Peyer's patch (tissue), 4 donors: Measurements from ENCODE around the gene GPR162. TPM values are rescaled to one million over a fixed set of nuclear protein-coding genes. Genes with fewer than 3 reads are reported as not detected.

Experiments
- DNase-seq, 3 donors: peaks; one replicate each; pipeline ENCODE4 v3.0.0-alpha.2; 2017 to 2019
- H3K27ac ChIP-seq, 4 donors: fragments of 200-600 bp; sonication (generic); one replicate each; pipeline ENCODE4 v1.5.1; 2016 to 2019
- H3K27me3 ChIP-seq, 2 donors: fragments of 200-600 bp; sonication (generic); one replicate each; pipeline ENCODE4 v1.5.1; 2019
- H3K36me3 ChIP-seq, 3 donors: fragments of 200-600 bp; sonication (generic); one replicate each; pipeline ENCODE4 v1.5.1; 2016 to 2019
- H3K4me1 ChIP-seq, 4 donors: fragments of 200-600 bp; sonication (generic); one replicate each; pipeline ENCODE4 v1.5.1; 2016 to 2019
- H3K4me3 ChIP-seq, 4 donors: fragments of 200-600 bp; sonication (generic); 1 replicate in 3 of 4; 2 replicates in 1 of 4; pipeline ENCODE4 v1.5.1; 2016 to 2019; ENCODE audit warnings: mild to moderate bottlenecking in 1 of 4
- H3K9me3 ChIP-seq, 4 donors: fragments of 200-600 bp; sonication (generic); one replicate each; pipeline ENCODE4 v1.5.1; 2016 to 2019; ENCODE audit warnings: mild to moderate bottlenecking in 1 of 4
- CTCF ChIP-seq, 6 experiments: fragments of 450-650 bp in 4 of 6; fragments of 200-600 bp in 2 of 6; sonication (generic) in 1 of 6; IDR thresholded peaks; one replicate each; pipeline ENCODE4 v1.5.1; 2017 to 2019; ENCODE audit warnings: antibody characterized with exemption in 6 of 6, mild to moderate bottlenecking in 3 of 6, moderate library complexity in 1 of 6
- POLR2A ChIP-seq, 2 donors: fragments of 450-650 bp; IDR thresholded peaks; one replicate each; pipeline ENCODE4 v1.5.1; 2017; ENCODE audit warnings: antibody characterized with exemption in 2 of 2, mild to moderate bottlenecking in 2 of 2, moderate library complexity in 2 of 2
- total RNA-seq, 4 donors: library from RNA; depleted of rRNA; stranded (reverse); fragments of >200 nt; gene quantifications; one replicate each; pipeline ENCODE4 v1.1.0, GENCODE V29; 2016

Gene GPR162
- total RNA-seq, 4 donors from 2014 or later = 2.5 to 11.6 (median 4.1) TPM; not detected in 1

GRCh38 chr12:6779708-6780432 lies 41.8 kb upstream of the GPR162 start:
- peak overlapping the region in 3 of 4 donors; percentile 30 to 70 (median 70) for H3K27ac ChIP-seq
- peak in 2 of 3 donors; percentile 79 to 83 for DNase-seq
- no peaks in the 10 kb centered on the region for H3K9me3 ChIP-seq
- H3K4me3 ChIP-seq = no peak overlapping the region
- H3K4me1 ChIP-seq = peaks cover 0 to 25% (median 5%) of the 10 kb centered on the region in 4 donors
- H3K36me3 ChIP-seq = no peaks in the 10 kb centered on the region
- no peaks in the 10 kb centered on the region for H3K27me3 ChIP-seq
- TF ChIP-seq CTCF (IDR thresholded peaks at IDR 0.05) = no peak
- TF ChIP-seq POLR2A (IDR thresholded peaks at IDR 0.05) = peak in 1 of 2 donors; percentile 27

GRCh38 chr12:6780573-6780972 lies 41.0 kb upstream of the GPR162 start:
- Histone ChIP-seq H3K27ac (peak overlapping the region in 3 of 4 donors; percentile 30 to 70 (median 70)), H3K27me3 (no peaks in the 10 kb centered on the region), H3K4me1 (peaks cover 0 to 25% (median 5%) of the 10 kb centered on the region in 4 donors), H3K9me3 (no peaks in the 10 kb centered on the region), H3K36me3 (no peaks in the 10 kb centered on the region), H3K4me3 (no peak overlapping the region)
- DNase-seq = no peak
- TF ChIP-seq CTCF (IDR thresholded peaks at IDR 0.05) (no peak), POLR2A (IDR thresholded peaks at IDR 0.05) (no peak)

GRCh38 chr12:6782119-6782518 lies 39.5 kb upstream of the GPR162 start:
- H3K4me3 ChIP-seq = no peak overlapping the region
- TF ChIP-seq CTCF (IDR thresholded peaks at IDR 0.05) (no peak), POLR2A (IDR thresholded peaks at IDR 0.05) (no peak)
- no peaks in the 10 kb centered on the region for H3K36me3 ChIP-seq
- no peaks in the 10 kb centered on the region for H3K9me3 ChIP-seq
- DNase-seq = no peak
- no peaks in the 10 kb centered on the region for H3K27me3 ChIP-seq
- H3K27ac ChIP-seq = no peak overlapping the region
- H3K4me1 ChIP-seq = peaks cover 0 to 25% (median 5%) of the 10 kb centered on the region in 4 donors

- no peaks in the 10 kb centered on the region for H3K36me3 ChIP-seq
- no peak overlapping the region for H3K4me3 ChIP-seq
- TF ChIP-seq CTCF (IDR thresholded peaks at IDR 0.05) (no peak), POLR2A (IDR thresholded peaks at IDR 0.05) (no peak)
- peaks cover 0 to 20% (median 5%) of the 10 kb centered on the region in 4 donors for H3K4me1 ChIP-seq
- DNase-seq = no peak
- H3K9me3 ChIP-seq = no peaks in the 10 kb centered on the region
- H3K27ac ChIP-seq = no peak overlapping the region
- H3K27me3 ChIP-seq = no peaks in the 10 kb centered on the region
Observed at GRCh38 chr12:6782850-6783566, 38.6 kb upstream of the GPR162 start.

GRCh38 chr12:6783828-6784227 lies 37.8 kb upstream of the GPR162 start:
- H3K4me3 ChIP-seq = no peak overlapping the region
- no peaks in the 10 kb centered on the region for H3K27me3 ChIP-seq
- TF ChIP-seq CTCF (IDR thresholded peaks at IDR 0.05) (no peak), POLR2A (IDR thresholded peaks at IDR 0.05) (no peak)

More at GRCh38 chr12:6783828-6784227, 37.8 kb upstream of the GPR162 start:
- DNase-seq = no peak
- no peak overlapping the region for H3K27ac ChIP-seq
- no peaks in the 10 kb centered on the region for H3K36me3 ChIP-seq
- H3K4me1 ChIP-seq = peaks cover 0 to 14% (median 2%) of the 10 kb centered on the region in 4 donors
- H3K9me3 ChIP-seq = no peaks in the 10 kb centered on the region
